Testis (tissue), 3 donors: ENCODE results near the gene NANS. TPM values are rescaled to one million over a fixed set of nuclear protein-coding genes. Genes with fewer than 3 reads are reported as not detected.

ENCODE experiments used
- DNase-seq: peaks from one replicate; pipeline ENCODE4 v3.0.0-alpha.2; 2019
- H3K27ac ChIP-seq, 2 donors: fragments of 200-600 bp; sonication (generic); one replicate each; pipeline ENCODE4 v1.5.1; 2019
- H3K27me3 ChIP-seq: fragments of 200-600 bp; sonication (generic); one replicate; pipeline ENCODE4 v1.5.1; 2019
- H3K36me3 ChIP-seq: fragments of 200-600 bp; sonication (generic); one replicate; pipeline ENCODE4 v1.5.1; 2017; ENCODE audit warnings: low read depth; ENCODE audit errors: missing control alignments
- H3K4me1 ChIP-seq: fragments of 200-600 bp; sonication (generic); one replicate; pipeline ENCODE4 v1.5.1; 2019
- H3K4me3 ChIP-seq, 2 donors: fragments of 200-600 bp; sonication (generic); one replicate each; pipeline ENCODE4 v1.5.1; 2017 to 2019
- H3K9me3 ChIP-seq: fragments of 200-600 bp; sonication (generic); one replicate; pipeline ENCODE4 v1.5.1; 2017
- CTCF ChIP-seq, 3 experiments: fragments of 450-650 bp in 2 of 3; fragments of 200-600 bp in 1 of 3; sonication (generic) in 1 of 3; IDR thresholded peaks; one replicate each; pipeline ENCODE4 v1.5.1; 2016 to 2019; ENCODE audit warnings: antibody characterized with exemption in 3 of 3, mild to moderate bottlenecking in 2 of 3, moderate library complexity in 1 of 3
- POLR2A ChIP-seq: fragments of 450-650 bp; IDR thresholded peaks from one replicate; pipeline ENCODE4 v1.6.1; 2017; ENCODE audit warnings: antibody characterized with exemption, mild to moderate bottlenecking, moderate library complexity
- WGBS, 2 donors: methylation state at CpG; one replicate each; pipeline ENCODE4 v1.1.5; 2018; 5-methylcytosine and 5-hydroxymethylcytosine counted together
- intact Hi-C: fragments of 100-400 bp; cut with DNase I; formaldehyde crosslinking; loops from one replicate; pipeline ENCODE4 v1.15.1; 2023; ENCODE audit warnings: low total_unique reads
- polyA plus RNA-seq: library from polyadenylated mRNA; stranded (reverse); fragments of 350-450 nt; fragmentation: Illumina TruSeq; extraction: RNeasy Lipid Tissue Mini Kit (QIAGEN cat#74804); gene quantifications from one replicate; pipeline ENCODE4 v1.2.3, GENCODE V29; 2014; ENCODE audit warnings: low read depth, low replicate concordance; ENCODE audit not compliant: insufficient read depth
- total RNA-seq, 2 donors: library from RNA; depleted of rRNA; stranded (reverse); fragments of >200 nt; gene quantifications; one replicate each; pipeline ENCODE4 v1.2.3, GENCODE V29; 2016

Gene NANS
- total and polyA plus RNA-seq, 3 donors from 2014 or later: 34.7 to 82.5 (median 66.5) TPM

DNA sequence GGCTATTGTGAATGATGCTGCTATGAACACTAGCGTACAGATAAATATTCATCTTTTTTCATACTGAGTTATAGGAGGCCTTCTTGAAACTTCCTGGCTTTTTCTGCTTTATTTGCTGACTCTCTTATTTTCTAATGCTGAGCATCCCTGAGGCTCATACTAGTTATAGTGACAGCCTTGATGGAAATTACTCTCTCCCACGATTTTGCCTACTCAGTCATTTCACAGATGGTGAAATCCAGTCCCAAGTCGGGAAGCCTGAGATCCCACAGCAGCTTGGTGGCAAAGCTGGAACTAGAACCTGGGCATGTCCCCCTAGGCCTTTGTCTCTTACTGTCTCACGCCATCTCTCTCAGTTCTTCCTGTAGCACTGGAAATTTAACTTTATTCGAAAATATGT, 22.4 kb downstream of the NANS start:
- intact Hi-C loops: no loop called here
- Histone ChIP-seq H3K4me3 (no peak overlapping the region), H3K36me3 (no peaks in the 10 kb centered on the region), H3K27ac (no peak overlapping the region), H3K9me3 (no peaks in the 10 kb centered on the region), H3K27me3 (no peaks in the 10 kb centered on the region), H3K4me1 (peaks cover 5% of the 10 kb centered on the region)
- TF ChIP-seq POLR2A (no peak), CTCF (IDR thresholded peaks at IDR 0.05) (no peak)
- no peak for DNase-seq
- 83 to 94% methylated on average over 5 of the region's 5 CpGs for WGBS, 2 donors

DNA sequence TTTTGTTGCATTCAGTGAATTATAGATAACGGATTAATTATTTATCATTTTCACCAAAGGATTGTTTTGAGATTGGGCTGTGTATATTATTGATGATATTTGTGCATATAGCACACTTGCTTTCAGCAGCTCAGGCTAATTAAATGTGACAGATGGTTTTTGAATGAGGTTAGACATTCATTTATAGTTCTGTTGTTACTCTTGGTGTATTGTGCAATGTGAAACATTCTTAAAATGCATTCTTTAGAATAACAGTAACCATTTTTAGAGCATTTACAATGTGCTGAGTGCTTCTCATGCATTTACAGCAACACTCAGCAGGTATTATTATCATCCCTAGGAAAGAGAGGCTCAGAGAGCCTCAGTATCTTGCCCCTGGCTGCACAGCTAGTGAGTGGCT, 23.8 kb downstream of the NANS start:
- TF ChIP-seq CTCF (IDR thresholded peaks at IDR 0.05): no peak
- TF ChIP-seq POLR2A: no peak
- Histone ChIP-seq H3K4me1 (no peaks in the 10 kb centered on the region), H3K4me3 (no peak overlapping the region), H3K27me3 (no peaks in the 10 kb centered on the region), H3K36me3 (no peaks in the 10 kb centered on the region), H3K9me3 (no peaks in the 10 kb centered on the region), H3K27ac (no peak overlapping the region)
- 100% methylated on average over 1 of the region's 1 CpG for whole genome bisulfite sequencing, 2 donors
- DNase-seq: no peak
- intact Hi-C loops: no loop called here

GRCh38 chr9:98080780-98081179, 24.2 kb downstream of the NANS start:
- DNase-seq: no peak
- Histone ChIP-seq H3K4me3 (no peak overlapping the region), H3K27ac (no peak overlapping the region), H3K4me1 (peaks cover 4% of the 10 kb centered on the region), H3K27me3 (no peaks in the 10 kb centered on the region), H3K9me3 (no peaks in the 10 kb centered on the region), H3K36me3 (no peaks in the 10 kb centered on the region)
- intact Hi-C loops: no loop called here
- no peak for TF ChIP-seq CTCF (IDR thresholded peaks at IDR 0.05)
- no peak for TF ChIP-seq POLR2A
- 84 to 87% methylated on average over 6 to 12 of the region's 12 CpGs for whole genome bisulfite sequencing, 2 donors

DNA sequence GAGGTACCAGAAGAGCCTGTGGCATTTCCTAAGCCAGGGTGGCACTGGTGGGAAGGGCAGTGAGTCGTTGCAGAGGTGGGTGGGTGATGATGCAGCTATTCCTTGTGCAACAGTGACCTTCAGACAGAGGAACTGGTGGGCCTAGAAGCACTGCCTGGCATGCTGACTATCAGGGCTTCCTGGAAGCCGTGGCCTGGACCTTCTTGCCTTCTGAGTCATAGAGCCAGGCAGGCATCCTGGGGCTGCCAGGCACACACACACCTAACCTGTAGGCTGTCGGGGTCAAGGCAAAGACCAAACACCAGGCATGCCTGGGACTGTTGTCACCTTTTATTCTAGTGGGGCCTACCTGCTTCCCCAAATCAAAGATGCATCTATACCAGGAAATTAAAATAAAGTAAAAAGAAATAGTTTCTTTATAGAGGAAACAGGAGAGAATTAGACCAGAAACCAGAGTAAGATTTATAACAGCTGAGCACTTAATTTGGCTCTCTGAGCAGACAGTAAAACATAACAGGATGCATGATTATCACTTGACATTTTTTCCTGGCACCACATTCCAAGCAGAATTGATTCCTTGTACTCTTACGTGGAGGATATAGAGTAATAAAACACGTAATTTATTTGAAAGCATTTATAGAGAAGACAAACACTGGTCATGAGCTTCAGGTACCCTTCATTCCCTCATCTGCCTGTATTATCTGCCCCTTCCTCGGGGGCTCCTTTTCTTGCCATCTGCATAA, 25.1 kb downstream of the NANS start:
- H3K4me1 ChIP-seq: peaks cover 5% of the 10 kb centered on the region
- no peaks in the 10 kb centered on the region for H3K27me3 ChIP-seq
- no peaks in the 10 kb centered on the region for H3K9me3 ChIP-seq
- no peak for DNase-seq
- H3K4me3 ChIP-seq: no peak overlapping the region
- no peaks in the 10 kb centered on the region for H3K36me3 ChIP-seq
- intact Hi-C loops: no loop called here
- no peak for TF ChIP-seq CTCF (IDR thresholded peaks at IDR 0.05)
- no peak for TF ChIP-seq POLR2A
- no peak overlapping the region for H3K27ac ChIP-seq
- 73 to 75% methylated on average over 6 of the region's 6 CpGs for WGBS, 2 donors

DNA sequence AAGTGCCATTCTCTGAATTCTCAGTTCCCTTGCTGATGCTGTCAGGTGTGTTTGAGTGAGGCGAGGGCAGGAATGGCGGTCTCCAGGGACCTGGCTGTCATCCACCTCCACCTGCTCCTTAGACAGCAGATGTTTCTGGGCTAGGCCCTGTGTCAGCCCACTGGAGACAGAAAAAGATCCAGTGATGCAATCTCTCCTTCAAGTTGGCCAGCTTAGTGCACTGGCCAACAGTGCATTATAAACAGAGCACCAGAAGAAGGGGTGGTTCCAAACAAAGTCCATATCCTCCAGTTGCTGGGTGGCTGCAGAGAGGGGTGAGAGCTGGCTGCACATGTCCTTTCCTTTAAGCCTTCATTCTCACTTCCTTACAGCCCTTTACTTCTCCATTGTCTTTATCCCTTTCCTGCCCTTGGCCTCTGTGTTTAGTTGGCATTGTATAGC, 26.5 kb downstream of the NANS start:
- no peak for DNase-seq
- 88 to 100% methylated on average over 2 of the region's 2 CpGs for WGBS, 2 donors
- Histone ChIP-seq H3K27ac (no peak overlapping the region), H3K4me3 (no peak overlapping the region), H3K36me3 (no peaks in the 10 kb centered on the region), H3K4me1 (peaks cover 5% of the 10 kb centered on the region), H3K9me3 (no peaks in the 10 kb centered on the region), H3K27me3 (no peaks in the 10 kb centered on the region)
- no peak for TF ChIP-seq POLR2A
- intact Hi-C loops: no loop called here
